ENCODE measurements around the gene DHX15.

DHX15 gene

GRCh38 chr4:24578364-24578763, 6.0 kb downstream of the DHX15 start:
- DNase-seq = no peak

- no peak for DNase-seq
Observed at GRCh38 chr4:24576276-24576675, 8.1 kb downstream of the DHX15 start.

GRCh38 chr4:24574236-24574635, 10.1 kb downstream of the DHX15 start:
- DNase-seq = no peak

GRCh38 chr4:24573582-24573981, 10.8 kb downstream of the DHX15 start:
- no peak for DNase-seq

- DNase-seq = no peak
Observed at GRCh38 chr4:24570574-24571236, 13.6 kb downstream of the DHX15 start.

- DNase-seq = no peak
Observed at GRCh38 chr4:24570172-24570571, 14.2 kb downstream of the DHX15 start.

GRCh38 chr4:24569662-24570061, 14.7 kb downstream of the DHX15 start:
- no peak for DNase-seq

GRCh38 chr4:24568425-24568824, 15.9 kb downstream of the DHX15 start:
- no peak for DNase-seq

- DNase-seq = no peak
Observed at GRCh38 chr4:24565054-24565453, 19.3 kb downstream of the DHX15 start.

GRCh38 chr4:24564488-24564887, 19.9 kb downstream of the DHX15 start:
- no peak for DNase-seq

- DNase-seq = no peak
Observed at GRCh38 chr4:24561438-24562139, 22.8 kb downstream of the DHX15 start.

GRCh38 chr4:24560868-24561368, 23.4 kb downstream of the DHX15 start:
- no peak for DNase-seq

GRCh38 chr4:24559889-24560288, 24.5 kb downstream of the DHX15 start:
- no peak for DNase-seq

- no peak for DNase-seq
Observed at GRCh38 chr4:24559032-24559821, 25.1 kb downstream of the DHX15 start.

GRCh38 chr4:24557026-24558025, 27.0 kb downstream of the DHX15 start:
- no peak for DNase-seq

- DNase-seq = no peak
Observed at GRCh38 chr4:24551492-24552289, 32.7 kb downstream of the DHX15 start.

GRCh38 chr4:24550441-24551175, 33.7 kb downstream of the DHX15 start:
- DNase-seq = no peak

- DNase-seq = no peak
Observed at GRCh38 chr4:24547979-24548378, 36.4 kb downstream of the DHX15 start.

- no peak for DNase-seq
Observed at GRCh38 chr4:24544208-24544988, 40.0 kb downstream of the DHX15 start.

GRCh38 chr4:24537025-24537424, 47.3 kb downstream of the DHX15 start:
- DNase-seq = no peak

Measured in NCI-H2107 (cell line).